ENCODE results near the gene MYO5B. TPM values are rescaled to one million over a fixed set of nuclear protein-coding genes. Genes with fewer than 3 reads are reported as not detected.
"Not testable (repeated sequence)": the region's sequence is repeated elsewhere in the genome, so short reads cannot be mapped to it uniquely, and the experiment has no call there.

Gene MYO5B
- polyA plus RNA-seq, 1 donor (not counting 4 experiments of a cell fraction or from before 2014, with no cell fraction given) = 6.8 TPM

DNA sequence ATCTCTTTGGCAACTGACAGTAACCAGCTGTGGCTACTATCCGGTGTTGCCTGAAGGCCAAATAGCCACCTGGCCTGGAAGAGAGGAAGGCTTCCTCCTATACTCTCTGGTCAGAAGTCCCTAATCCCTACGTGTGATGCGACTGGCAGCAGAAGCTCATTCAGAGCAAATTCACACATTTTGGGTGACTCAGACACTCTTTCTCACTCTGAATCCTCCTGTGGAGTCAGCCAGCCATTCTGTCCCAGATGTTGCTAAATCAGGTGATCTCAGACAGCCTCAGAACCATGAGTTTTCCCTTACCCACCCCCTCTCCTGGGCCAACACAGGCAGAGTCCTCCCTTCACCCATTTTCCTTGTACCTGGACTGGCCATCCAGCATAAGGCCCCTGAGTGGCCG is 36.7 kb upstream of the MYO5B start:
- Histone ChIP-seq H3K79me2 (ENCODE audit: control insufficient read depth, insufficient read depth, low read length) (no peaks in the 10 kb centered on the region), H3K4me3 (ENCODE audit: control insufficient read depth in 2 of 3, extremely low read depth in 1 of 3, insufficient read depth in 2 of 3, low read depth in 1 of 3, low read length in 3 of 3) (no peak overlapping the region), H3K36me3 (ENCODE audit: control insufficient read depth in 2 of 2, extremely low read depth in 1 of 2, insufficient read depth in 2 of 2, low read length in 2 of 2) (no peaks in the 10 kb centered on the region), H2AFZ (ENCODE audit: control insufficient read depth, low read length) (no peak overlapping the region), H4K20me1 (ENCODE audit: control insufficient read depth, extremely low read depth, insufficient read depth, low read length) (no peaks in the 10 kb centered on the region), H3K27ac (ENCODE audit: control insufficient read depth, insufficient read depth, low read length) (no peak overlapping the region), H3K9me3 (ENCODE audit: control insufficient read depth, low read depth, low read length) (no peaks in the 10 kb centered on the region), H3K9me1 (ENCODE audit: control insufficient read depth, extremely low read depth, insufficient read depth, low read length) (no peaks in the 10 kb centered on the region), H3K4me2 (ENCODE audit: control insufficient read depth, extremely low read depth, insufficient read depth, low read depth, low read length) (no peak overlapping the region), H3K9ac (ENCODE audit: control insufficient read depth, extremely low read depth, insufficient read depth, low read length) (no peak overlapping the region), H3K27me3 (ENCODE audit: control insufficient read depth, extremely low read depth, insufficient read depth, low read length) (no peaks in the 10 kb centered on the region), H3K4me1 (ENCODE audit: control insufficient read depth, extremely low read depth, insufficient read depth, low read length) (peaks cover 3% of the 10 kb centered on the region)
- DNase-seq (ENCODE audit: low read depth, low spot score) = peak; percentile 11
- dilution Hi-C loops (cut with MboI; ENCODE audit: extremely low pct_ligation_motif_present, low sequenced_read_pairs) = no loop called here
- TF ChIP-seq EZH2 (IDR thresholded peaks at IDR 0.05; ENCODE audit: low read length) = no peak
- TF ChIP-seq, protein P1, sequence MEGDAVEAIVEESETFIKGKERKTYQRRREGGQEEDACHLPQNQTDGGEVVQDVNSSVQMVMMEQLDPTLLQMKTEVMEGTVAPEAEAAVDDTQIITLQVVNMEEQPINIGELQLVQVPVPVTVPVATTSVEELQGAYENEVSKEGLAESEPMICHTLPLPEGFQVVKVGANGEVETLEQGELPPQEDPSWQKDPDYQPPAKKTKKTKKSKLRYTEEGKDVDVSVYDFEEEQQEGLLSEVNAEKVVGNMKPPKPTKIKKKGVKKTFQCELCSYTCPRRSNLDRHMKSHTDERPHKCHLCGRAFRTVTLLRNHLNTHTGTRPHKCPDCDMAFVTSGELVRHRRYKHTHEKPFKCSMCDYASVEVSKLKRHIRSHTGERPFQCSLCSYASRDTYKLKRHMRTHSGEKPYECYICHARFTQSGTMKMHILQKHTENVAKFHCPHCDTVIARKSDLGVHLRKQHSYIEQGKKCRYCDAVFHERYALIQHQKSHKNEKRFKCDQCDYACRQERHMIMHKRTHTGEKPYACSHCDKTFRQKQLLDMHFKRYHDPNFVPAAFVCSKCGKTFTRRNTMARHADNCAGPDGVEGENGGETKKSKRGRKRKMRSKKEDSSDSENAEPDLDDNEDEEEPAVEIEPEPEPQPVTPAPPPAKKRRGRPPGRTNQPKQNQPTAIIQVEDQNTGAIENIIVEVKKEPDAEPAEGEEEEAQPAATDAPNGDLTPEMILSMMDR (optimal IDR thresholded peaks at IDR 0.05 in 1 of 3, IDR thresholded peaks at IDR 0.05 in 1 of 3, conservative IDR thresholded peaks at IDR 0.05 in 1 of 3; ENCODE audit: extremely low read depth in 1 of 3, insufficient read depth in 2 of 3, low read length in 3 of 3) = no peak
- FAIRE-seq = peak; percentile 23

DNA sequence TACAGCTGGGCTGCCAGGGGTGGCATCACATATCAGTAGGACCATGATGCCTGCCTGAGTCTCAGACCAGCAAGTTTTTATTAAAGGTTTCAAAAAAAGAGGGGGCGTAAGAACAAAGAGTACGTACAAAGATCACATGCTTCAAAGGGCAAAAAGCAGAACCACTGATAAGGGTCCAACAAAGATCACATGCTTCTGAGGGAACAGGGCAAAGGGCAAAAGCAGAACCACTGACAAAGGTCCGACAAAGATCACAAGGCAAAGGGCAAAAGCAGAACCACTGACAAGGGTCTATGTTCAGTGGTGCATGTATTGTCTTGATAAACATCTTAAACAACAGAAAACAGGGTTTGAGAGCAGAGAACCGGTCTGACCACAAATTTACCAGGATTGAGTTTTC is 25.3 kb upstream of the MYO5B start:
- H3K9me1 ChIP-seq (ENCODE audit: control insufficient read depth, extremely low read depth, insufficient read depth, low read length); dilution Hi-C loops (cut with MboI; ENCODE audit: extremely low pct_ligation_motif_present, low sequenced_read_pairs); H3K27ac ChIP-seq (ENCODE audit: control insufficient read depth, insufficient read depth, low read length); DNase-seq (ENCODE audit: low read depth, low spot score); H3K4me1 ChIP-seq (ENCODE audit: control insufficient read depth, extremely low read depth, insufficient read depth, low read length); H3K9ac ChIP-seq (ENCODE audit: control insufficient read depth, extremely low read depth, insufficient read depth, low read length); H3K4me2 ChIP-seq (ENCODE audit: control insufficient read depth, extremely low read depth, insufficient read depth, low read depth, low read length); H3K4me3 ChIP-seq (ENCODE audit: control insufficient read depth in 2 of 3, extremely low read depth in 1 of 3, insufficient read depth in 2 of 3, low read depth in 1 of 3, low read length in 3 of 3); H3K36me3 ChIP-seq (ENCODE audit: control insufficient read depth in 2 of 2, extremely low read depth in 1 of 2, insufficient read depth in 2 of 2, low read length in 2 of 2); H3K9me3 ChIP-seq (ENCODE audit: control insufficient read depth, low read depth, low read length); H3K27me3 ChIP-seq (ENCODE audit: control insufficient read depth, extremely low read depth, insufficient read depth, low read length); H4K20me1 ChIP-seq (ENCODE audit: control insufficient read depth, extremely low read depth, insufficient read depth, low read length); H3K79me2 ChIP-seq (ENCODE audit: control insufficient read depth, insufficient read depth, low read length); FAIRE-seq; H2AFZ ChIP-seq (ENCODE audit: control insufficient read depth, low read length): not testable (repeated sequence)

DNA sequence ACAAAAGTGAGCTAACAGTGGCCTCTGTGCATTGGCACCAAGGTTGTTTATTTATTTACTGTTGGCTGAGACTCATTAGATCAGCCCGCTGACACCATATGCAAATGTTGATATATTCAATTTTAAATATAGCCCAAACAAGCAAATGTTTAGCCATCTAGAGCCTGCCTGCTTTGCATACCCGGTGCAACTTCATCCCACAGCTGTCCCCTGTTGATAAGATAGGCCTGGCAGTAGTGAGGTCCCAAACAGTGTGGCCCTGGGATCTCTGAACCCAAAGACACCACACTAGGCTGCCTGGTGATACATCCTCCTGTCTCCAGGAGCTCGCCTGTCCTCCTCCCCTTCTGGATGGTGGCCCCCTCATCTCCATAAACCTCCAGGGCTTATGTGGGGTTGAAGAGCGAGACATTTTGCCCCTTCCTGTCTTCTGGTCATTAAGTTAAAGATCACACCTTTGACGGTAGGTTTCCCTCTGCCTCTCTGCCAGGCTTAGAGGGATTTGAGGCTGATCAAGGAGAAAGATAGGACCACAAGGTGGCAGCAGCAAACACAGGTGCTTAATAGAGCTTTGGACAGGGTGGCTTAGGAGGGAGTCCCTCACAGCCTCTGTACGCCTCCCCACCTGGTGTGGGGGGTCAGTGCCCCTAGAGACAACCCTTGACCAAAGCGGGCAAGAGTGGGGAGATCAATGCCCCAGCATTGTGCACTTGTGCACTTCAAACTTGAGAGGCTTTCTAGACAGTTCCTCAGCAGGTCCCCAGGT is 23.7 kb upstream of the MYO5B start:
- TF ChIP-seq, protein P1 (optimal IDR thresholded peaks at IDR 0.05 in 1 of 3, IDR thresholded peaks at IDR 0.05 in 1 of 3, conservative IDR thresholded peaks at IDR 0.05 in 1 of 3; ENCODE audit: extremely low read depth in 1 of 3, insufficient read depth in 2 of 3, low read length in 3 of 3) = peak; percentile 56 to 67 (median 58)
- no peak for TF ChIP-seq EZH2 (IDR thresholded peaks at IDR 0.05; ENCODE audit: low read length)
- no peaks in the 10 kb centered on the region for H3K9me3 ChIP-seq (ENCODE audit: control insufficient read depth, low read depth, low read length)
- no peak overlapping the region for H3K9ac ChIP-seq (ENCODE audit: control insufficient read depth, extremely low read depth, insufficient read depth, low read length)
- dilution Hi-C loops (cut with MboI; ENCODE audit: extremely low pct_ligation_motif_present, low sequenced_read_pairs) = no loop called here
- FAIRE-seq = no peak
- H3K27ac ChIP-seq (ENCODE audit: control insufficient read depth, insufficient read depth, low read length) = no peak overlapping the region
- no peak overlapping the region for H3K4me3 ChIP-seq (ENCODE audit: control insufficient read depth in 2 of 3, extremely low read depth in 1 of 3, insufficient read depth in 2 of 3, low read depth in 1 of 3, low read length in 3 of 3)
- H3K4me2 ChIP-seq (ENCODE audit: control insufficient read depth, extremely low read depth, insufficient read depth, low read depth, low read length) = no peak overlapping the region
- H4K20me1 ChIP-seq (ENCODE audit: control insufficient read depth, extremely low read depth, insufficient read depth, low read length) = no peaks in the 10 kb centered on the region
- no peak overlapping the region for H2AFZ ChIP-seq (ENCODE audit: control insufficient read depth, low read length)
- no peak for DNase-seq (ENCODE audit: low read depth, low spot score)
- peaks cover under 1% of the 10 kb centered on the region for H3K27me3 ChIP-seq (ENCODE audit: control insufficient read depth, extremely low read depth, insufficient read depth, low read length)
- no peaks in the 10 kb centered on the region for H3K9me1 ChIP-seq (ENCODE audit: control insufficient read depth, extremely low read depth, insufficient read depth, low read length)
- no peaks in the 10 kb centered on the region for H3K4me1 ChIP-seq (ENCODE audit: control insufficient read depth, extremely low read depth, insufficient read depth, low read length)
- no peaks in the 10 kb centered on the region for H3K36me3 ChIP-seq (ENCODE audit: control insufficient read depth in 2 of 2, extremely low read depth in 1 of 2, insufficient read depth in 2 of 2, low read length in 2 of 2)
- no peaks in the 10 kb centered on the region for H3K79me2 ChIP-seq (ENCODE audit: control insufficient read depth, insufficient read depth, low read length)

All from keratinocyte (primary cell).